Ishikawa (cell line): Measurements from ENCODE around the gene AHCYL2.

Source experiments
- CEBPB ChIP-seq: IDR thresholded peaks from 2 replicates; pipeline ENCODE4 v1.6.1; 2012
- CREB1 ChIP-seq: IDR thresholded peaks from 2 replicates; pipeline ENCODE4 v1.6.1; 2012; ENCODE audit warnings: low read depth
- EGR1 ChIP-seq: IDR thresholded peaks from 2 replicates; pipeline ENCODE4 v1.6.1; 2012
- EP300 ChIP-seq: IDR thresholded peaks from 2 replicates; pipeline ENCODE4 v1.6.1; 2012; ENCODE audit warnings: borderline replicate concordance
- FOXM1 ChIP-seq: IDR thresholded peaks from 2 replicates; pipeline ENCODE4 v1.6.1; 2012; ENCODE audit warnings: low read depth, borderline replicate concordance
- NFIC ChIP-seq: IDR thresholded peaks from 2 replicates; pipeline ENCODE4 v1.6.1; 2012
- RAD21 ChIP-seq: IDR thresholded peaks from 2 replicates; pipeline ENCODE4 v1.6.1; 2012; ENCODE audit warnings: low read depth
- REST ChIP-seq: IDR thresholded peaks from 2 replicates; pipeline ENCODE4 v1.6.1; 2012; ENCODE audit warnings: low read depth, mild to moderate bottlenecking
- TAF1 ChIP-seq: IDR thresholded peaks from 2 replicates; pipeline ENCODE4 v1.6.1; 2012; ENCODE audit warnings: low read depth, mild to moderate bottlenecking
- TCF12 ChIP-seq: IDR thresholded peaks from 2 replicates; pipeline ENCODE4 v1.6.1; 2012; ENCODE audit warnings: low read depth
- TEAD4 ChIP-seq: IDR thresholded peaks from 2 replicates; pipeline ENCODE4 v1.6.1; 2012
- YY1 ChIP-seq: IDR thresholded peaks from 2 replicates; pipeline ENCODE4 v1.6.1; 2012; ENCODE audit warnings: low read depth
- ZBTB7A ChIP-seq: IDR thresholded peaks from 2 replicates; pipeline ENCODE4 v1.6.1; 2012; ENCODE audit warnings: low read depth
- TF ChIP-seq, protein P1 (sequence below): IDR thresholded peaks from 2 replicates; pipeline ENCODE4 v1.6.1; 2012
- TF ChIP-seq, protein P2 (sequence below): IDR thresholded peaks from 2 replicates; pipeline ENCODE4 v1.6.1; 2012

AHCYL2 gene

DNA sequence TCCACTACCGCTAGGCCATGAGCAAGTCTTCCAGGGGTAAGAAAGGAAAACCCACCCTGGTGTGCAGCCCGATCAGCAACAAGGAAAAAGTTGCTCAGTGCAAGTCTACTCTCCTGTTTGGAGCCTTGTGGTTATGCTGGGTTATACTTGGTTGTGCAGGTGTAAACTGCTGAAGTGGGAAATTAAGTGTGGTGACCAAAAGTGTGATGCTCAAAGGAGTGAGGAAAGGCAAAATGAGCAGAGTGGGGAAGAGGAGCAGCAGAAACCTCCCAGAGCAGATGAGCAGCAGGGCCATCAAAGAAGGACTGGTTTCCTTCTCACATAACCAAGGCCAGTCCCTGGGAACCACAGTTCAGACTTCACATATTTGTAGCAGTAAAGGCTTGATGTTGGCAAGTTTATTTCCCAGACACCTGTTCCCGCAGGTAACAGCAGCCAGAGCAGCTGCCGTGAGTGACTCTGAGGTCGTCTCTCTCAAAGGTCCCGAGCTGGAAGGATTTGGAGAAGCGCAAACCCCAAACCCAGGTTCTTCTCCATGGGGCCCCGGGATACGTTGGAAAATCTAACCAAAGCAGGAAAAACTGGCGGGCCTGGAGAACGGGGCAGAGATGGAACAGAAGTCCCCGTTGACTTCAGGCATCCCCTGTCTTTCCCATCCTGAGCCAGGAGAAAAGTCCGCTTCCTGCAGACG, 37.0 kb upstream of the AHCYL2 start:
- TF ChIP-seq TCF12 (no peak), REST (no peak), EGR1 (no peak), TEAD4 (no peak), CEBPB (no peak), RAD21 (no peak), YY1 (no peak), FOXM1 (no peak), NFIC (no peak), CREB1 (no peak), ZBTB7A (no peak)
- TF ChIP-seq, protein P1, sequence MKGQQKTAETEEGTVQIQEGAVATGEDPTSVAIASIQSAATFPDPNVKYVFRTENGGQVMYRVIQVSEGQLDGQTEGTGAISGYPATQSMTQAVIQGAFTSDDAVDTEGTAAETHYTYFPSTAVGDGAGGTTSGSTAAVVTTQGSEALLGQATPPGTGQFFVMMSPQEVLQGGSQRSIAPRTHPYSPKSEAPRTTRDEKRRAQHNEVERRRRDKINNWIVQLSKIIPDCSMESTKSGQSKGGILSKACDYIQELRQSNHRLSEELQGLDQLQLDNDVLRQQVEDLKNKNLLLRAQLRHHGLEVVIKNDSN: no peak

DNA sequence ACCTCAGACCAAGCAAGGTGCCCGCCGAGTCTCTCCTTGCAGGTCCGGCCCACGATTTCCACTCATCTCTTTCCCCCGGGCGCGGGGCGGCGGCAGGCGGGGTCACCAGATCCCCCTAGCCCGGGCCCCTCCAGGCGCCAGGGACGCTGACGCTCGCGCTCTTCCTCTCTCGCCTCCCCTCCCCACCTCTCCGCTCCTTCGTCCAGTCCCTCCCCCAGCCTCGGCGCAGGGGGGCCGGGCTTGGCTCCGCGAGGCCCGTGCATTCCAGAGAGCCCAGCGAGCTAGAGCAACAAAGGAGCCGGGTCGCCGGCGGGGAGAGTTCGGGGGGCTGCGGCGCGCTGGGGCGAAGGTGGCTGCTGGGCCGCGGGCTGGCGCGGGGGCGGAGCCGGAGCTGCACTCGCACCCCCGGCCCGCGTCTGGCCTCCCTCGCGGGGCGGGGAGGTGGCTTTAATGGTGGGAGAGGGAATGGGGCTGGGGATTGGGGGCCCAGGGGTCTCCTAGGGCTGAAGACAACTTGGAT, 36.4 kb upstream of the AHCYL2 start, which contains the start of gene SMO:
Gene SMO, plus strand, starts transcription at position 262 of the 520 bp plus-strand sequence. CDS start 519 bp downstream, outside the sequence.
- TF ChIP-seq CREB1 (no peak), EGR1 (0 out of 2 replicates have a peak, but pooled peaks have one; percentile 16), TAF1 (no peak), ZBTB7A (peak; percentile 72; the same call in 1 of the 2 replicates), CEBPB (no peak), YY1 (no peak), NFIC (no peak), TEAD4 (peak; percentile 64), EP300 (no peak), FOXM1 (no peak)
- TF ChIP-seq, protein P1: no peak

GRCh38 chr7:129188892-129189660, 35.8 kb upstream of the AHCYL2 start:
- TF ChIP-seq CREB1: no peak
- TF ChIP-seq, protein P2, sequence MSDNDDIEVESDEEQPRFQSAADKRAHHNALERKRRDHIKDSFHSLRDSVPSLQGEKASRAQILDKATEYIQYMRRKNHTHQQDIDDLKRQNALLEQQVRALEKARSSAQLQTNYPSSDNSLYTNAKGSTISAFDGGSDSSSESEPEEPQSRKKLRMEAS: peak; percentile 58
- no peak for TF ChIP-seq EP300

GRCh38 chr7:129189661-129190310, 35.0 kb upstream of the AHCYL2 start:
- TF ChIP-seq EGR1: no peak
- no peak for TF ChIP-seq YY1
- TF ChIP-seq NFIC: no peak
- TF ChIP-seq, protein P1: no peak
- TF ChIP-seq, protein P2: no peak
- TF ChIP-seq RAD21: no peak
- TF ChIP-seq ZBTB7A: no peak
- no peak for TF ChIP-seq TEAD4
- TF ChIP-seq CREB1: no peak
- no peak for TF ChIP-seq TCF12
- TF ChIP-seq TAF1: no peak
- TF ChIP-seq EP300: no peak

GRCh38 chr7:129191272-129191671, 33.6 kb upstream of the AHCYL2 start:
- TF ChIP-seq NFIC (no peak), FOXM1 (no peak), RAD21 (no peak), TAF1 (no peak), TEAD4 (no peak), EP300 (no peak), TCF12 (no peak), ZBTB7A (no peak)
- TF ChIP-seq, protein P2: no peak

DNA sequence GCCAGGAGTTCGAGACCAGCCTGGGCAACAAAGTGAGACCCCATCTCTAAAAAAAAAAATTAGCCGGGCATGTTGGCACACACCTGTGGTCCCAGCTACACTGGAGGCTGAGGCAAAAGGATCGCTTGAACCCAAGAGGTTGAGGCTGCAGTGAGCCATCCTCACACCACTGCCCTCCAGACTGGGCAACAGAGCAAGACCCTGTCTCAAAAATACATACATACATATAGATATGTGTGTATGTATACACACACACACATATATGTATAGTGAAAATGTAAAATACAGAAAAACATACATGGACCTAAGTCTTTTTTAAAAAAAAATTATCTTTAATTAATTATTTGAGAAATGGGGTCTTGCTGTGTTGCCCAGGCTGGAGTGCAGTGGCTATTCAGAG, 30.9 kb upstream of the AHCYL2 start:
- TF ChIP-seq ZBTB7A: no peak
- TF ChIP-seq RAD21: no peak
- TF ChIP-seq TEAD4: no peak
- no peak for TF ChIP-seq CREB1
- TF ChIP-seq, protein P1: no peak
- TF ChIP-seq EGR1: no peak
